GM06990 (cell line): ENCODE data around the gene POLN.

Source experiments
- DNase-seq: peaks from one replicate; pipeline ENCODE4 v3.0.0-alpha.2; 2011; ENCODE audit not compliant: insufficient read length; ENCODE audit errors: extremely low read depth
- H3K27me3 ChIP-seq: replicated peaks from 2 replicates; pipeline ENCODE4 v1.6.0; 2011; ENCODE audit warnings: low read length; ENCODE audit not compliant: control insufficient read depth, insufficient read depth
- H3K36me3 ChIP-seq: 2 replicates; pipeline ENCODE4 v1.5.1; 2011; ENCODE audit warnings: low read length; ENCODE audit not compliant: control insufficient read depth, insufficient read depth
- H3K4me3 ChIP-seq: replicated peaks from 2 replicates; pipeline ENCODE4 v1.5.1; 2011; ENCODE audit warnings: low read depth, mild to moderate bottlenecking, control low read depth, low read length
- CTCF ChIP-seq: IDR thresholded peaks from 2 replicates; pipeline ENCODE4 v1.5.1; 2011; ENCODE audit warnings: low read length, control low read depth, mild to moderate bottlenecking, inconsistent platforms; ENCODE audit not compliant: insufficient read depth, poor library complexity, severe bottlenecking

The POLN gene

GRCh38 chr4:2081540-2081939, 160.4 kb downstream of the POLN start:
- H3K27me3 ChIP-seq = peaks cover 1% of the 10 kb centered on the region; the same call in 1 of the 2 replicates
- no peak for DNase-seq
- H3K4me3 ChIP-seq = no peak overlapping the region
- no peak for TF ChIP-seq CTCF
- H3K36me3 ChIP-seq = no peaks in the 10 kb centered on the region

- TF ChIP-seq CTCF = no peak
These were observed 161.3 kb downstream of the POLN start for GRCh38 chr4:2080429-2081300.

GRCh38 chr4:2079926-2080325, 162.0 kb downstream of the POLN start:
- no peak overlapping the region for H3K4me3 ChIP-seq
- 0 out of 2 replicates have a peak, but pooled peaks cover 1% of the 10 kb centered on the region for H3K27me3 ChIP-seq
- no peak for DNase-seq
- TF ChIP-seq CTCF = no peak
- no peaks in the 10 kb centered on the region for H3K36me3 ChIP-seq

More at GRCh38 chr4:2080429-2081300, 161.3 kb downstream of the POLN start:
- DNase-seq = no peak
- Histone ChIP-seq H3K36me3 (no peaks in the 10 kb centered on the region), H3K4me3 (no peak overlapping the region), H3K27me3 (0 out of 2 replicates have a peak, but pooled peaks cover 1% of the 10 kb centered on the region)

- DNase-seq = no peak
- Histone ChIP-seq H3K36me3 (no peaks in the 10 kb centered on the region), H3K27me3 (0 out of 2 replicates have a peak, but pooled peaks cover 1% of the 10 kb centered on the region), H3K4me3 (no peak overlapping the region)
- no peak for TF ChIP-seq CTCF
These were observed 162.9 kb downstream of the POLN start for GRCh38 chr4:2079006-2079405.

GRCh38 chr4:2078584-2078983, 163.3 kb downstream of the POLN start:
- DNase-seq = no peak
- TF ChIP-seq CTCF = no peak
- Histone ChIP-seq H3K4me3 (no peak overlapping the region), H3K27me3 (0 out of 2 replicates have a peak, but pooled peaks cover 1% of the 10 kb centered on the region), H3K36me3 (no peaks in the 10 kb centered on the region)
